IPS-18a (cell line): ENCODE data around the gene SPA17.

Experiments used
- H3K27ac ChIP-seq: one replicate; pipeline ENCODE4 v1.5.1; 2013; ENCODE audit warnings: low read length
- H3K27me3 ChIP-seq: one replicate; pipeline ENCODE4 v1.6.1; 2013; ENCODE audit warnings: mild to moderate bottlenecking, low read length; ENCODE audit not compliant: control insufficient read depth, insufficient read depth
- H3K36me3 ChIP-seq: one replicate; pipeline ENCODE4 v1.6.1; 2013; ENCODE audit warnings: low read depth, low read length; ENCODE audit not compliant: control insufficient read depth
- H3K4me1 ChIP-seq: one replicate; pipeline ENCODE4 v1.6.1; 2013; ENCODE audit warnings: low read depth, low read length; ENCODE audit not compliant: control insufficient read depth
- H3K4me3 ChIP-seq: one replicate; pipeline ENCODE4 v1.5.1; 2013; ENCODE audit warnings: low read length
- H3K9ac ChIP-seq: one replicate; pipeline ENCODE4 v1.6.1; 2013; ENCODE audit warnings: mild to moderate bottlenecking, low read length, moderate library complexity
- H3K9me3 ChIP-seq: one replicate; pipeline ENCODE4 v1.6.1; 2013; ENCODE audit warnings: low read depth, low read length; ENCODE audit not compliant: control insufficient read depth

Gene SPA17

GRCh38 chr11:124727474-124727873 is 53.8 kb downstream of the SPA17 start:
- H3K4me3 ChIP-seq: no peak overlapping the region
- H3K27ac ChIP-seq: no peak overlapping the region
- H3K4me1 ChIP-seq: peaks cover 15% of the 10 kb centered on the region
- H3K36me3 ChIP-seq: no peaks in the 10 kb centered on the region
- no peak overlapping the region for H3K9ac ChIP-seq
- no peaks in the 10 kb centered on the region for H3K9me3 ChIP-seq
- H3K27me3 ChIP-seq: peaks cover 31% of the 10 kb centered on the region

DNA sequence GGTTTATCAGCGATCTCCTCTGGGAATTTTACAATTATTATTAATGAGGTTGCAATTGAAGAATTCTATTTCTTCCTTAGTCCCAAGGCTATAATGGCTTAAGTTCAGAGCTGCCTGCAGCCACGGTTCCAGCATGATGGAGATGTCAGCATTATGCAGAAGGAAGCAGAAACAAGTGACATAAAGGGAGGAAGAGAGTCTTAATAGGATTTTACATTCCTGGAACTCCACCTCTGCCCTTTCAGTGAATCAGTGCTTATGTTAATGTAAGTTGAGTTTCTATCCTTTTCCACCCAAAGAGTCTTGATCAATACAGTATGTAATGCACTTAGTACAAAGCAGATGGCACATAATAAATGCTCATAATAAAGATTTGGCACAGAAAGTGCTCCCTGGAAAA is 54.4 kb downstream of the SPA17 start:
- no peak overlapping the region for H3K4me3 ChIP-seq
- peaks cover 24% of the 10 kb centered on the region for H3K27me3 ChIP-seq
- H3K9ac ChIP-seq: no peak overlapping the region
- no peak overlapping the region for H3K27ac ChIP-seq
- no peaks in the 10 kb centered on the region for H3K36me3 ChIP-seq
- peaks cover 15% of the 10 kb centered on the region for H3K4me1 ChIP-seq
- no peaks in the 10 kb centered on the region for H3K9me3 ChIP-seq

GRCh38 chr11:124729571-124729970 is 55.9 kb downstream of the SPA17 start:
- H3K4me1 ChIP-seq: peaks cover 15% of the 10 kb centered on the region
- H3K4me3 ChIP-seq: no peak overlapping the region

DNA sequence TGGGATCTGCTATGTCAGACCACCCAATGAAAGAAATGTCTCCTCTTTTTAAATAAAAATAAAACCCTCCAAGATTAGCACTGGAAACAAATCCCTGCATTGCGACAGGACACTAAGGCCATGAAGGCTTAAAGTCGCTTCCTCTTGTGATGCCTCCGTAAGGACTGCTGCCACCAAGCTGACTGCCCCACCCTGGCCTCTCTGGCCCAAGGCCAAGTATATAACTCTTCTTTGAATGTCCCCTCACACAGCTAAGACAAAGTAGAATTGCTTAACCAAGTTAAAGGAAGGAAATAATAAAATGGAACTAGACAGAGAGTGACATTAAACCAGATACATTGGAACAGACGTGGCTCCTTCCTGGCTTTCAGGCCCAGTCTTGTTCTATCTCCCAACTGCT is 58.5 kb downstream of the SPA17 start:
- Histone ChIP-seq H3K9ac (no peak overlapping the region), H3K27me3 (peaks cover 21% of the 10 kb centered on the region), H3K27ac (no peak overlapping the region), H3K9me3 (no peaks in the 10 kb centered on the region), H3K4me1 (no peaks in the 10 kb centered on the region), H3K36me3 (no peaks in the 10 kb centered on the region), H3K4me3 (no peak overlapping the region)

More at GRCh38 chr11:124729571-124729970, 55.9 kb downstream of the SPA17 start:
- no peaks in the 10 kb centered on the region for H3K36me3 ChIP-seq
- H3K9ac ChIP-seq: no peak overlapping the region
- H3K9me3 ChIP-seq: no peaks in the 10 kb centered on the region
- H3K27ac ChIP-seq: no peak overlapping the region
- peaks cover 12% of the 10 kb centered on the region for H3K27me3 ChIP-seq

DNA sequence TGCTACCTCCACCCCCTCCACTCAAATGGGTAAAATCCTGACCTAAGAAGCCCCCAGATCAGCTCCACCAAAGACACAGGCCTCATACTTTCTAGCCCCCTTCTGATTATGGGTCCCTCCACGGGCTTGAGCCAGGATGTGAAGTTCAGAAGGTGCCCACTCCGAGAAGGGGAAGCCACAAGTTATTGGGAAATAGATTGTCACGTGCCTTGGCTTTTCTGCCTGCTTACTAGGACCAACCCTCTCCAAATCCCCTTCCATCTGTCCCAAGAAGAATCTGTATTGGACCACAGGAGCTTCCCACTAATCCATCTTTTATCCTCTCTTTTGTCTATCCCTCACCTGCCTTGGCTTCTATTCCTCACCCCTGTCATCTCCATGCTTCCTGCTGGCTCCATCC is 63.0 kb downstream of the SPA17 start:
- no peaks in the 10 kb centered on the region for H3K9me3 ChIP-seq
- no peaks in the 10 kb centered on the region for H3K36me3 ChIP-seq
- H3K4me1 ChIP-seq: peaks cover 8% of the 10 kb centered on the region
- H3K9ac ChIP-seq: no peak overlapping the region
- H3K27me3 ChIP-seq: peaks cover 63% of the 10 kb centered on the region
- no peak overlapping the region for H3K27ac ChIP-seq
- H3K4me3 ChIP-seq: no peak overlapping the region

DNA sequence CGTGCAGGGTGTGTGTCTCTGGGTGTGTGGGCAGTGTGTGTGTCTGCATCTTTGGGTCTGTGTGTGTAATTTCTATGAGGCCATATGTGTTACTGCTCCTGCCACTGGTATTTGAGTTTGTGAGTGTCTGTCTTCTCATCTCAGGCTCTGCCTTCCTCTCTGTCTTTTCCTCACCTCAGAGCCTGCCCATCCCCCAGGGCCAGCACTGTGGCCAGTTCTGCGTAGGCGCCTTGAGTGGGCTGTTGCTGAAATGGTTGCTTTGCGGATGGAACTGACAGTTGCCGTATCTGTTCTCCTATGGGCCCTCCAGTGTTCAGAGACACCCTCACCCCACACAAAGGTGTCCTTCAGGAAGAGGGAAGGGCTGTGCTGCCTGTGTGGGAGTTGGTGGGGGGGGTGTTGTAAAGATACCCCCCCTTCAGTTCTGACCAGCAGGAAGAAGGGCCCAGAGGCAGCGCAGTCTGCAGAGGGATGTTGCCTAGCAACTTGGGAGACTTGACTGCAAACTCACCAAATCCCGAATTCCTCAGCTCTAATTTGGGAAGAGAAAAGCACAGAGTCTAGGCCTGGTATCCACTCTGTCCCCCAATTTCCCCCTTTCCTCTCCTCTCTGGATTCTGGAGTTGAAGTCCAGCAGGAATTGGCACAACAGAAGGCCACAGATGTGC is 64.1 kb downstream of the SPA17 start:
- H3K9ac ChIP-seq: no peak overlapping the region
- no peaks in the 10 kb centered on the region for H3K9me3 ChIP-seq
- H3K27ac ChIP-seq: no peak overlapping the region
- peaks cover 73% of the 10 kb centered on the region for H3K27me3 ChIP-seq
- no peaks in the 10 kb centered on the region for H3K36me3 ChIP-seq
- peaks cover 8% of the 10 kb centered on the region for H3K4me1 ChIP-seq
- no peak overlapping the region for H3K4me3 ChIP-seq

- Histone ChIP-seq H3K4me3 (peak overlapping the region; percentile 56), H3K36me3 (no peaks in the 10 kb centered on the region), H3K9ac (peak overlapping the region; percentile 6), H3K27me3 (peaks cover 85% of the 10 kb centered on the region), H3K4me1 (peaks cover 8% of the 10 kb centered on the region), H3K27ac (no peak overlapping the region), H3K9me3 (no peaks in the 10 kb centered on the region)
These were observed 65.2 kb downstream of the SPA17 start for GRCh38 chr11:124738713-124739478.

DNA sequence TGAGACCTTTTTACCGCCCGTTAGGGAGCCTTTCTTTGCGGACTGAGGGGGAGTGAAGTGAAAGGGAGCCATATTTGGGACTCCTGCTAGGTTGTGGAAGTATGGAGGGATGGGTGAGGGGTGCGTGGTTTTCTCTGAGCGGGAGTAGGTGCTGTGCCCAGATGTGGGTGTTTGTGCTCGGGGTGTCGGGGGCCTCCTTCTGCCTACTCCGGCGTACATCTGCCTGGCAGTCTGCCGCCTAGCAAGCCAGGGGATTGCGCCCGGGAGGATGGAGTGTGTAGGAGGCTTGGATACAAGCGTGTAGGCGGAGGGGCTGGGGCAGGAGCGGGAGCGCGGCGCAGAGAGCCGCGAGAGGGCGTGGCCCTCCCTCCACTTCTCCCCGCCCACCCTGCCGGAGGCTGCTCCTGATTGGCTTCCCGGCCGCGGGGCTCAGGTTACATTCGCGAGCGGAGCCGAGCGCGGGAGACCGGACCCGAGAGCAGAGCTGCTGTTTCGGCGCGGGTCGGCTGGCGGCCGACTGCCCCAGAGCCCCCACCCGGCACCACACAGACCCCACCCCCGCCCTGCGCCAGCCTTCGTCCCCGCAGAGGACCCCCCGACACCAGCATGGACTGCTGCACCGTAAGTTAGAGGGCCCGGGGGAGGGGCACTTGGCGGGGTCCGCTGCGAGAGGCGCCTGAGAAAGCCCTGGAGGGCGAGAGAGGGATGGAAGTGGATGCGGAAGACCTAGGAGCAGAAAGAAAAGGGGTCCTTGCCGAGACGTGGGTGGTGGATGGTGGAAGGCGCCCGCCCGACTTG is 66.0 kb downstream of the SPA17 start, which contains the start of gene NRGN:
TSS of gene NRGN (plus strand) at position 464 of the 798 bp plus-strand sequence. CDS start at position 607, 143 bp downstream.
- H3K27ac ChIP-seq: no peak within 1 kb of the TSS
- H3K9ac ChIP-seq: peak within 1 kb of the TSS; percentile 6
- H3K27me3 ChIP-seq: peaks cover 88% of the 10 kb centered on the region
- no peaks in the 10 kb centered on the region for H3K9me3 ChIP-seq
- H3K4me1 ChIP-seq: peaks cover 8% of the 10 kb centered on the region
- H3K36me3 ChIP-seq: no peaks in the 10 kb centered on the region
- H3K4me3 ChIP-seq: peak within 1 kb of the TSS; percentile 56

- Histone ChIP-seq H3K4me1 (peaks cover 12% of the 10 kb centered on the region), H3K4me3 (peak overlapping the region; percentile 56), H3K9ac (no peak overlapping the region), H3K36me3 (no peaks in the 10 kb centered on the region), H3K27me3 (peaks cover 88% of the 10 kb centered on the region), H3K9me3 (no peaks in the 10 kb centered on the region), H3K27ac (no peak overlapping the region)
These were observed 66.7 kb downstream of the SPA17 start for GRCh38 chr11:124740277-124740882.

GRCh38 chr11:124742555-124742954 is 68.9 kb downstream of the SPA17 start:
- Histone ChIP-seq H3K9ac (no peak overlapping the region), H3K36me3 (no peaks in the 10 kb centered on the region), H3K4me1 (peaks cover 18% of the 10 kb centered on the region), H3K4me3 (no peak overlapping the region), H3K9me3 (no peaks in the 10 kb centered on the region), H3K27me3 (peaks cover 96% of the 10 kb centered on the region), H3K27ac (no peak overlapping the region)

DNA sequence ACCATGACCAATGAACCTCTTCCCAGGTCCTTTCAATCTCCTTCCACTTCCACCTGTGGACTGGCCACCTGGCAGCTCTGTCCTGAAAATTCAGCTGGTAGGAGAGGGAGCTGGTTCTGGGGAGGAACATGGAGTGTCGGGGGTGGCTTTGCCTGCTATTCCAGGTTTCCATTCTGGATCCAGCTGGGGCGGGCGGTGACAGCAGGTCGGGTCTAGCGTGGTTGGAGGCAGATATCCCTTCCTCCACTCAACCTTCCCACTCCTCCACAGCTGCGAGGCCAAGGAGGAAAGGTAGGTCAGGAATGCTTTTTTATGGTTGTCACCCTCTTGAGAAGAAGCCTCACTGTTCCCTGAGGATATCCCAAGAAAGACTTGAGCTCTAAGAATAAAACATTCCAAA is 69.3 kb downstream of the SPA17 start:
- Histone ChIP-seq H3K36me3 (no peaks in the 10 kb centered on the region), H3K27ac (no peak overlapping the region), H3K4me3 (no peak overlapping the region), H3K9me3 (no peaks in the 10 kb centered on the region), H3K27me3 (peaks cover 96% of the 10 kb centered on the region), H3K9ac (no peak overlapping the region), H3K4me1 (peaks cover 18% of the 10 kb centered on the region)
